ENCODE measurements around the gene SUN2. TPM values are rescaled to one million over a fixed set of nuclear protein-coding genes. Genes with fewer than 3 reads are reported as not detected.

SUN2 gene
- total and polyA plus RNA-seq, 8 donors, result 44.8 to 99.2 (median 76.4) TPM

DNA sequence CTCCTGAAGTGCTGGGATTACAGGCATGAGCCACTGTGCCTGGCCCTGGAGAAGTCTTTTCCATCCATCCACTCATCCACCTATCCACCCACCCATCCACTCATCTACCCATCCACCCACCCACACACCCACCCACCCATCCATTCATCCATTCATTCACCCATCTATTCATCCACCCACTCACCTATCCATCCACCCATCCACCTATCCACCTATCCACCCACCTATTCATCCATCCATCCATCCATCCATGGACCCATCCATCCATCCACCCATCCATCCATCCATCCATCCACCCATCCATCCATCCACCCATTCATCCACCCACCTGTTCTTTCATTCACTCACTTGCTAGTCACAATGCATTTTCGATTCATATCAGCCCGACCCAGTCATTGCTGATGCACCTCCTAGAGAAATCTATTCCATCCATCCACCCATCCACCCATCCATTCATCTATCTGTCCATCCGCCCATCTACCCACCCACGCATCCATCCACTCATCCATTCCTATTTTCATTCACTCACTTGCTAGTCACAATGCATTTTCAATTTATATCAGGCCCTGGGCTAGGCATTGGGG lies 17.7 kb upstream of the SUN2 start:
- WGBS, 2 donors, result 83 to 91% methylated on average over 4 of the region's 4 CpGs
- ATAC-seq (no peak), DNase-seq (no peak), FAIRE-seq (no peak)
- intact Hi-C loops (cut with DNase I), result no loop called here
- Histone ChIP-seq H3K4me3 (no peak overlapping the region), H3K27ac (no peak overlapping the region), H3K4me1 (no peaks in the 10 kb centered on the region), H3K27me3 (no peaks in the 10 kb centered on the region), H3K9me3 (no peaks in the 10 kb centered on the region), H3K36me3 (no peaks in the 10 kb centered on the region)
- TF ChIP-seq, protein P1, sequence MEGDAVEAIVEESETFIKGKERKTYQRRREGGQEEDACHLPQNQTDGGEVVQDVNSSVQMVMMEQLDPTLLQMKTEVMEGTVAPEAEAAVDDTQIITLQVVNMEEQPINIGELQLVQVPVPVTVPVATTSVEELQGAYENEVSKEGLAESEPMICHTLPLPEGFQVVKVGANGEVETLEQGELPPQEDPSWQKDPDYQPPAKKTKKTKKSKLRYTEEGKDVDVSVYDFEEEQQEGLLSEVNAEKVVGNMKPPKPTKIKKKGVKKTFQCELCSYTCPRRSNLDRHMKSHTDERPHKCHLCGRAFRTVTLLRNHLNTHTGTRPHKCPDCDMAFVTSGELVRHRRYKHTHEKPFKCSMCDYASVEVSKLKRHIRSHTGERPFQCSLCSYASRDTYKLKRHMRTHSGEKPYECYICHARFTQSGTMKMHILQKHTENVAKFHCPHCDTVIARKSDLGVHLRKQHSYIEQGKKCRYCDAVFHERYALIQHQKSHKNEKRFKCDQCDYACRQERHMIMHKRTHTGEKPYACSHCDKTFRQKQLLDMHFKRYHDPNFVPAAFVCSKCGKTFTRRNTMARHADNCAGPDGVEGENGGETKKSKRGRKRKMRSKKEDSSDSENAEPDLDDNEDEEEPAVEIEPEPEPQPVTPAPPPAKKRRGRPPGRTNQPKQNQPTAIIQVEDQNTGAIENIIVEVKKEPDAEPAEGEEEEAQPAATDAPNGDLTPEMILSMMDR (IDR thresholded peaks at IDR 0.05), result no peak

DNA sequence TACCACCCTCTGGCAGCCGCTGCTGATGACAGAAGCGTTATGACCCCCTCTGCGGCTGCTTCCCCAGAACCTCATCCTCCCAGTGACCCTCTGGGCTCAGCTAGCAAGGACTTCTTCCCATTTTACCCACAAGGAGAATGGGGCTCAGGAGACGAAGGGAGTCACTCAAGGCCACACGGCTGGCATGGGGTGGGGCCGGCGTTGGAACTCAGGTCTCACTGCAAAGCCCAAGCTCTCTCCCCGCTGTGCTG lies 16.8 kb upstream of the SUN2 start:
- TF ChIP-seq, protein P1 (IDR thresholded peaks at IDR 0.05), result no peak
- 74 to 79% methylated on average over 8 of the region's 8 CpGs for WGBS, 2 donors
- no peak overlapping the region for H3K27ac ChIP-seq
- H3K36me3 ChIP-seq, result no peaks in the 10 kb centered on the region
- FAIRE-seq (no peak), ATAC-seq (no peak), DNase-seq (no peak)
- H3K4me1 ChIP-seq, result no peaks in the 10 kb centered on the region
- H3K9me3 ChIP-seq, result no peaks in the 10 kb centered on the region
- no peak overlapping the region for H3K4me3 ChIP-seq
- no peaks in the 10 kb centered on the region for H3K27me3 ChIP-seq
- intact Hi-C loops (cut with DNase I), result no loop called here

DNA sequence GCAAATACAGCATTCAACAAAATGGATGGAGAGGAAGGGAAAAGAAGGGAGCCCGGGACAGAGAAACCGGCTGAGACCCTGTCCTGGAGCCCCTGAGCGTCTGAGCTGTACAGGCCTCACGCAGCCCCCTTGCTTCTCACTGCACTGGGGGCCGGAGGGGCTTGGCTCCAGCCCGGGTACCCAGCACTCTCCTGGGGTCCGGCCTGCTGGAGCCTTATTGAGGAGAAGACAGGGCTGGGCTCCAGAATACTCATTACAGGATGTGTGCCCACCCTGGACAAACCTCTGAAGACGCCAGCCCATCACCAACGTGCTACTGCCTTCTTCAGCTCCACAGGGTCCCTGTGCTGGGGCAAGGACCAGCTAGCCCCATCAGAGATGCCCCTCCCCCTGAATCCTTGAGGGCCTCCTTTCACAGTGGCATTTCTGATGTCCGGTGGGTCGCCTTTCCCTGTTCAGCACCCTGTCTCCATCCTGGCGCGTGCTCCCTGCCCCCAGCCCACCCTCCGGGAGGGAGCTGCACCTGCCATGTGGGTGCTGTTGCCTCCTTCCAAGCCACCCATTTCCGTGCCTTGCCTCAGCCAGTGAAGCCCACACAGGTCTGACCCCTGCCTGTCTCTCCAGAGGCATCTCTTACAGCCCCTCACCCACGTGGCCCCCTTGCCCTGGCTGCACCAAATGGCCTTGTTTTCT lies 14.6 kb upstream of the SUN2 start:
- ATAC-seq (no peak), DNase-seq (peak in 1 of 6 donors; percentile 17), FAIRE-seq (no peak)
- WGBS, 2 donors, result 82% methylated on average over 13 to 16 of the region's 16 CpGs
- Histone ChIP-seq H3K27me3 (no peaks in the 10 kb centered on the region), H3K4me3 (no peak overlapping the region), H3K27ac (no peak overlapping the region), H3K36me3 (no peaks in the 10 kb centered on the region), H3K9me3 (no peaks in the 10 kb centered on the region), H3K4me1 (no peaks in the 10 kb centered on the region)
- intact Hi-C loops (cut with DNase I), result no loop called here
- TF ChIP-seq, protein P1 (IDR thresholded peaks at IDR 0.05), result no peak

DNA sequence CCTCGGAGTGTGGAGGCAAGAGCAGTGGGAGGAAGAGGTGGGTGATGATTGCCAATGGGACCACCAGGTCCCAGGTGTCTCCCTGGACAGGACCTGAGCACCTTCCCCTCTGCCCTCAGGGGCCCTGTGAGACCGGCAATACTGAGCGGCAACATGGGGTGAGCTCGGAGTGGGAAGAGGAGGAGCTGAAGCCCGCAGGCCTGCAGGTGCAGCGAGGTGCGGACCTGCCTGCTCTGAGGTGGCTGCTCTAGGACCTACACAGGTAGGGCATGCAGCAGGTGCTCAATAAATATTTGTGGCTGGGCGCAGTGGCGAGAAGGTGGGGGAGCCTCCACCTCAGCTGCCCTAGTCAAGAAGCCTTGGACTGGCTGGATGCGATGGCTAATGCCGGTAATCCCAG lies 12.2 kb upstream of the SUN2 start:
- 80 to 81% methylated on average over 11 of the region's 11 CpGs for WGBS, 2 donors
- intact Hi-C loops (cut with DNase I), result no loop called here
- Histone ChIP-seq H3K9me3 (no peaks in the 10 kb centered on the region), H3K4me1 (no peaks in the 10 kb centered on the region), H3K4me3 (no peak overlapping the region), H3K36me3 (no peaks in the 10 kb centered on the region), H3K27ac (no peak overlapping the region), H3K27me3 (no peaks in the 10 kb centered on the region)
- ATAC-seq (no peak), DNase-seq (peak in 1 of 6 donors; percentile 17), FAIRE-seq (no peak)
- TF ChIP-seq, protein P1 (IDR thresholded peaks at IDR 0.05), result no peak

DNA sequence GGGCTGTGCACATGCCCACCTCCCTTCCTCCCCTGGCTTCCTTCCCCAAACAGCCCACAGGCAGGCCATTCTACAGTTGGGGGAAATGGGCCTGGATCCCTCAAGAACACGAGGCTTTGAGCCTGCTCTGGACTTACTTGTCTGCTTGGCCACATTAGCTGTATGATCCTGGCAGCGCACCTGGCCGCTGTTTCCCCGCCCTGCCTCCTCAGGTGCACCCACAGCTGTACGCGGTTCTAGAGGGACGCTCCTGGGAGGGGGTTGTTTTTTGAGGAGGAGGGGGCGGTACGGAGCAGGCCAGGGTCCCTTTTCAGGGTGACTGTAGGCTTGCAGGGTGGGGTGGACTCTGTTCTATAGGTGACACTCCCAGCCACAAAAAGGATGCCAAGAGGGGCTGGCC lies 11.5 kb upstream of the SUN2 start:
- DNase-seq (peak in 1 of 6 donors; percentile 16), ATAC-seq (no peak), FAIRE-seq (no peak)
- H3K27ac ChIP-seq, result no peak overlapping the region
- H3K27me3 ChIP-seq, result no peaks in the 10 kb centered on the region
- no peak overlapping the region for H3K4me3 ChIP-seq
- no peaks in the 10 kb centered on the region for H3K9me3 ChIP-seq
- intact Hi-C loops (cut with DNase I), result no loop called here
- TF ChIP-seq, protein P1 (IDR thresholded peaks at IDR 0.05), result no peak
- H3K4me1 ChIP-seq, result no peaks in the 10 kb centered on the region
- WGBS, 2 donors, result 71 to 78% methylated on average over 9 of the region's 9 CpGs
- no peaks in the 10 kb centered on the region for H3K36me3 ChIP-seq

Measured in pancreas (tissue), 10 donors.